Central memory CD8-positive, alpha-beta T cell (primary cell): ENCODE data around the gene MAD1L1.

Source experiments
- ATAC-seq: fragments of 150-1000 bp; cut with Tn5 transposase; replicated peaks from 2 replicates; pipeline ENCODE4 v1.10.0; 2022; ENCODE audit warnings: mild to moderate bottlenecking, moderate FRiP score, moderate number of reproducible peaks; ENCODE audit not compliant: poor library complexity, severe bottlenecking; ENCODE audit errors: extremely low read depth
- DNase-seq, 2 donors: peaks; one replicate each; pipeline ENCODE4 v3.0.0; 2021; ENCODE audit warnings: low spot score in 2 of 2
- H3K27ac Mint-ChIP-seq: one replicate; pipeline ENCODE4 v1.8.0; 2022; ENCODE audit warnings: low read depth, mild to moderate bottlenecking, moderate library complexity, mixed read lengths
- H3K27me3 Mint-ChIP-seq: one replicate; pipeline ENCODE4 v1.8.0; 2022; ENCODE audit warnings: mixed read lengths
- H3K36me3 Mint-ChIP-seq: one replicate; pipeline ENCODE4 v1.8.0; 2022; ENCODE audit warnings: mild to moderate bottlenecking, moderate library complexity, mixed read lengths; ENCODE audit not compliant: insufficient read depth
- H3K4me1 Mint-ChIP-seq: one replicate; pipeline ENCODE4 v1.8.0; 2022; ENCODE audit warnings: mixed read lengths
- H3K4me3 Mint-ChIP-seq: one replicate; pipeline ENCODE4 v1.8.0; 2022; ENCODE audit warnings: mild to moderate bottlenecking, moderate library complexity, mixed read lengths
- H3K9me3 Mint-ChIP-seq: one replicate; pipeline ENCODE4 v1.8.0; 2022; ENCODE audit warnings: mixed read lengths

Gene MAD1L1

DNA sequence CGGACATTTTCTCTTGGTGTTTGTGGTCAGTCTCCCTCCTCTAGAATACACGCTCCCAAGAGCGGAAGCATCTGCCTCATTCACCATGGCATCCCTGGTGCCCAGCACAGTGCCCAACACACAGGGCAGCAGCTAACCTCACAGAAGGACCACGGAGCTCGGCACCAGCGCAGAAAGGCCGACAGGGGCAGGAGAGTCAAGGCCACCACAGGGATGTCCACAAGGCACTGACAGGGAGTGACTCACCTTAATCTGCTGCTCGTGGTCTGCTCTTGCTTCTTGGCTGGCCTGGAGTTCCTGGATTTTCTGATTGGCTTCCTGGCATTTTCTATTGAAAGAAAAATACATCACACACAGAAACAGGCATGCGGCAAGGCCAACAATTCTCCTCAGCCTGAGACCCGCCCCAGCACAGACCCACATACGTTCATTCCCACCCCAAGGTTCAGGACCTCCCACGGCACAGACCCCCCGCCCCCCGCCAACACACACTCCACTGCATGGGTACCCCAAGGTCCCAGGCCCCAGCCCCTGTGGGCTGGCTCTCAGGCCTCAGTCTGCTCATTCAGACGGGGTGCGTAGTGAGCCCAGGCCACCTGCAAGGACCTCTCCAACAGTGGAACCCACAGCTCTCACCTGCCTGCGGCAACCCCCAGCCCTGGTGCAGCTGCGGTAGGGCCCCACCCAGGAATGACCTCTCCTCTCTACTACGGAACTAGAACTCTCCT, 14.9 kb downstream of the MAD1L1 start:
- peaks cover 21% of the 10 kb centered on the region for H3K36me3 Mint-ChIP-seq
- no peak overlapping the region for H3K27ac Mint-ChIP-seq
- ATAC-seq (no peak), DNase-seq (no peak)
- no peak overlapping the region for H3K4me3 Mint-ChIP-seq
- no peaks in the 10 kb centered on the region for H3K9me3 Mint-ChIP-seq
- no peaks in the 10 kb centered on the region for H3K27me3 Mint-ChIP-seq
- peaks cover 19% of the 10 kb centered on the region for H3K4me1 Mint-ChIP-seq

DNA sequence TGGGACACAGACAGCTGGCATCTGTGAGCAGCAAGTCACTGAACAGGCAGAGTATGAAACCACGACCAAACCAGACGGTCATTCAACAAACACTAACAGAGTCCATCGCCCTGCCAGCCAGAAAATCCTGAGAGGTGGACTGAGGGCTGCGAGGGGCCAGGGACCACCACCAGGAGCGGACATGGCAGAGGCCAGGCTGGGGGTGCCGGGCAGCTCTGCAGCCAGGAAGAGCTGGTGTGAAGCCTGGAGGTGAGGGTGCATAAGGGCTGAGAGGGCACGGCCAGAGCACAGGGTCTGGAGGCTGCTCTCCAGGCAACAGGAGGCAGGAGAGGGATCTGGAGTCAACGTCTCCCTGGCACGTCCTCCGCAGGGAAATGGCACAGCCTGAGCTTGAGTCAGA, 15.5 kb downstream of the MAD1L1 start:
- Mint-ChIP-seq H3K4me3 (no peak overlapping the region), H3K27me3 (no peaks in the 10 kb centered on the region), H3K27ac (no peak overlapping the region), H3K4me1 (peaks cover 19% of the 10 kb centered on the region), H3K9me3 (no peaks in the 10 kb centered on the region), H3K36me3 (peaks cover 21% of the 10 kb centered on the region)
- ATAC-seq (no peak), DNase-seq (no peak)

DNA sequence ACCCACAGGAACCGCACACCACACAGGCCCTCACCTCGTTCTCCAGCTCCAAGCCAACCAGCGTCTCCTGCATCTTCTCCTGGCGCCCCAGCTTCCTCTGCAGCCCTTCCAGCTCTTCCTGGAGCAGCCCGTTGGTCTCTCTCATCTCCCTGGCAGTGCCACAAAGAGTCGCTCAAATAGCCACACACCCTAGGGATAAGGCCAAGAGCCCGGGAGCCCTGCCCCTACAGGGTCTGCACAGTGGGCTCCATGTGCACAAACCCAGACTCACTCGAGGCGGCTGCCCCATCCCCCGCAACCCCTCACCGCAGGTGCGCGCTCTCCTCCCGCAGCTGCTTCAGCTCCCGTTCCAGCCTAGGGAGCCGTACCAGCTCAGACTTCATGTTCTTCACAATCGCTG, 16.9 kb downstream of the MAD1L1 start:
- ATAC-seq, result no peak
- no peaks in the 10 kb centered on the region for H3K27me3 Mint-ChIP-seq
- DNase-seq, result no peak
- no peaks in the 10 kb centered on the region for H3K9me3 Mint-ChIP-seq
- peaks cover 18% of the 10 kb centered on the region for H3K36me3 Mint-ChIP-seq
- H3K27ac Mint-ChIP-seq, result no peak overlapping the region
- H3K4me1 Mint-ChIP-seq, result peaks cover 19% of the 10 kb centered on the region
- H3K4me3 Mint-ChIP-seq, result no peak overlapping the region

DNA sequence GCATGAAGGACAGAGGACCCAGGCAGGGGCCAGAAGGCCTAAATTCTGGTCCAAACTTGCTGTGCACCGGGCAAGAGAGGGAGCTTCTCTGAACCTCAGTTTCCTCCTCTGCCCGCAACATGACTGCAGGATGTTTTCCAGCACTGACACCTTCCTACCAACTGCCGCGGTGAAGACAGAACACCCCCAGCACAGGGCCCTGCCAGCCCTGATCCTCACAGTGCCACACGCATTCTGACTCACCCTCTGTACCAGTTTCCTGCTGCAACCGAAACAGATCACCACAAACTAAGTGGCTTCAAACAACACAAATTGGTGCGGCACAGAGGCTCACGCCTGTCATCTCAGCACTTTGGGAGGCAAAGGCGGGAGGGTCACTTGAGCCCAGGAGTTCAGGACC, 18.1 kb downstream of the MAD1L1 start:
- H3K4me1 Mint-ChIP-seq, result peaks cover 14% of the 10 kb centered on the region
- H3K9me3 Mint-ChIP-seq, result no peaks in the 10 kb centered on the region
- H3K36me3 Mint-ChIP-seq, result peaks cover 18% of the 10 kb centered on the region
- H3K27me3 Mint-ChIP-seq, result no peaks in the 10 kb centered on the region
- no peak overlapping the region for H3K27ac Mint-ChIP-seq
- ATAC-seq, result no peak
- no peak overlapping the region for H3K4me3 Mint-ChIP-seq
- no peak for DNase-seq

DNA sequence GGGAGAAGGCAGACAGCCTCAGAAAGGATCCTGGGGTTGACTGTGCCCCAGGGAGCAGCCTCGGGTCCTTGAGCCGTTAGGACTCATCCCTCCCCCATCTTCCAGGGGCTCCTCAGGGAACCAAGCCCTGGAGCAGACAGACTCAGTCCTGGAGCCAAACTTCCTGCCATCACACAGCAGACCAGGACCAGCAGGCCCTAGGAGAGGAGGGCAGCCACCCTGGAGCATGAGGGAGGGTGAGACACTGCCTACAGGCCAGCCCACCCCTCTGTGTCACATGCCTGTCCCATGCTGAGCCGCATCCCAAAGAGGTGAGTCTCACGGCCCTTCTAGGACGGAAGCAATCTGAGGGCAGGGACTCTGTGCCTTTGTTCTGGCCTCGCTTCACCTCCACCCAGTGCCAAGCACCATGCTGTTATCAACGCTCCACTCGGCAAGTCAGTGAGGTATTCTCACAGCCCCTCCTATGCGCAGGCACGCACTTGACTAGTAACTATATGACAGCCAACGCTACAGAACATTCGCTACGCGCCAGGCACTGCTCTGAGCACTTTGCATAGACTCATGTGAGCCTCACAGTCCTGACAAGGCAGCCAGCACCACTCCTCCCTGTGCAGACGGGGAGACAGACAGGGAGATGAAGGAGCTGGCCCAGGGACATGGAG, 19.1 kb downstream of the MAD1L1 start:
- ATAC-seq (no peak), DNase-seq (no peak)
- Mint-ChIP-seq H3K4me3 (no peak overlapping the region), H3K27me3 (no peaks in the 10 kb centered on the region), H3K9me3 (no peaks in the 10 kb centered on the region), H3K36me3 (peaks cover 18% of the 10 kb centered on the region), H3K27ac (peak overlapping the region; percentile 38), H3K4me1 (peaks cover 14% of the 10 kb centered on the region)

DNA sequence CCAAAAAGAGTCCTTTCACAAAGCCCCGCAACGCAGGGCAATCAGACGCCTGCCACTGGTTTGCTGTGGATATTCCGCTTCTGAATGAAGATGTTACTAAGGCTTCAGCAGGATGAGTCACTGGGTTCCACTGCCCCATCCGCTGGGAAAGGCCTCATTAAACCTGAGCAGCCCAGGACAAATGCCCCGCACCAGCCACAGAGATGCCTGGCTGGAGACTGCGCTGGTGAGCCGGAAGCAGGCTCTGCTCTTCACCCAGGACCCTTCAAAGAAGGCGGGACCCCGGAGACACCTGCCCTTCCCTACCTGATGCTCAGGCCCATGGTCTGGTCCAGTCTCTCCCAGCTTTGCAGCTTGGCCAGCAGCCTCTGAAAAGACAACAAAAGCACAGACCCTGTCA, 19.8 kb downstream of the MAD1L1 start:
- Mint-ChIP-seq H3K4me3 (no peak overlapping the region), H3K36me3 (peaks cover 16% of the 10 kb centered on the region), H3K4me1 (peaks cover 14% of the 10 kb centered on the region), H3K27ac (no peak overlapping the region), H3K9me3 (no peaks in the 10 kb centered on the region), H3K27me3 (no peaks in the 10 kb centered on the region)
- no peak for ATAC-seq
- no peak for DNase-seq

DNA sequence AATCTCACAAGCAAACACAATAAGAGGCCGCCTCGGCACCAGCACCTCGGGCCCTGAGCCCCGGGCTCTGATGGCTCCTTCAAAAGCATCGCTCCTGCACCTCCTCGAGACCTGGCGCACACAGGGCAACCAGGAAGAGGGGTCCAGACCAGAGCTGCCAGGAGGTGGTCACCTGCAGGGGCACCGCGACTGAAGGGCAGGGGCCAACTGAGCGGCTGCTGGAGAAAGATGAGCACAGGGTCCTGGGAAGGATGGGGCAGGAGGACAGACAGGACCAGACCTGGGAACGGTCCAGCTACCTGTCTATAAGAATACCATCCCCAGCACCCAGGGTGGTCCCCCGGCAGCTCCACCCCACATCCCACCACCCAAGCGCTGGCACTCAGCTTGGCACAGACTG, 20.8 kb downstream of the MAD1L1 start:
- peaks cover 14% of the 10 kb centered on the region for H3K4me1 Mint-ChIP-seq
- ATAC-seq (no peak), DNase-seq (no peak)
- no peak overlapping the region for H3K4me3 Mint-ChIP-seq
- H3K9me3 Mint-ChIP-seq, result no peaks in the 10 kb centered on the region
- H3K36me3 Mint-ChIP-seq, result peaks cover 12% of the 10 kb centered on the region
- no peaks in the 10 kb centered on the region for H3K27me3 Mint-ChIP-seq
- H3K27ac Mint-ChIP-seq, result no peak overlapping the region

DNA sequence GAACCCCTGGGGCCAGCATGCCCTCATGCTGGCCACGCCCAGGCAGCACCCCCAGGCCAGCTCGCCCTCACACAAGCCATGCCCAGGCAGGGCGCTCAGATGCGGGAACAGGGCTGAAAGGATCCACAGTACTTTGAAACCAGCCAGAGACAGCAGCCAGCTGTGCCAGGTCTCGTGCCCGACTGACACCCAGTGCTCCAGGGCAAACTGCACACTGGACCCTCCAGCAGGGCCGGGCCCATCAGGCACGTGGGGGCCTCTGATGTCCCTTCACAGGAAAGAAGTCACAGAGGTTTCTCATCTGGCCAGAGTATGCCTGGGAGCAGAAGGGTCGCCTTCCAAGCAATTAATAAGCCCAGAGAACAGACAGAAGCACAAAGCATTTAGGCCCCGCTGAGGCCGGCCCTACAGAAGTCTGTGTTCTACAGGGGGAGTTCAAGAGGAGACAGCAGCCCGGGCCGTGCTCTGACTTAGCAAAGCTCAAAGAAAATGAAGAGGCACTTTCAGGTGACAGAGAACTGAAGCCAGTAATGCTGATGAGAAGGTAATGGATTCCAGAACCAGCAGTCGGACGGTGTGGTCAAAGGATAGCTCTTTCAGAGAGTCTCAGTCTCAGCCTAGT, 21.4 kb downstream of the MAD1L1 start:
- H3K36me3 Mint-ChIP-seq, result peaks cover 13% of the 10 kb centered on the region
- H3K27me3 Mint-ChIP-seq, result no peaks in the 10 kb centered on the region
- H3K27ac Mint-ChIP-seq, result peak overlapping the region; percentile 41
- no peak for ATAC-seq
- no peak for DNase-seq
- H3K9me3 Mint-ChIP-seq, result no peaks in the 10 kb centered on the region
- no peak overlapping the region for H3K4me3 Mint-ChIP-seq
- H3K4me1 Mint-ChIP-seq, result peaks cover 14% of the 10 kb centered on the region

DNA sequence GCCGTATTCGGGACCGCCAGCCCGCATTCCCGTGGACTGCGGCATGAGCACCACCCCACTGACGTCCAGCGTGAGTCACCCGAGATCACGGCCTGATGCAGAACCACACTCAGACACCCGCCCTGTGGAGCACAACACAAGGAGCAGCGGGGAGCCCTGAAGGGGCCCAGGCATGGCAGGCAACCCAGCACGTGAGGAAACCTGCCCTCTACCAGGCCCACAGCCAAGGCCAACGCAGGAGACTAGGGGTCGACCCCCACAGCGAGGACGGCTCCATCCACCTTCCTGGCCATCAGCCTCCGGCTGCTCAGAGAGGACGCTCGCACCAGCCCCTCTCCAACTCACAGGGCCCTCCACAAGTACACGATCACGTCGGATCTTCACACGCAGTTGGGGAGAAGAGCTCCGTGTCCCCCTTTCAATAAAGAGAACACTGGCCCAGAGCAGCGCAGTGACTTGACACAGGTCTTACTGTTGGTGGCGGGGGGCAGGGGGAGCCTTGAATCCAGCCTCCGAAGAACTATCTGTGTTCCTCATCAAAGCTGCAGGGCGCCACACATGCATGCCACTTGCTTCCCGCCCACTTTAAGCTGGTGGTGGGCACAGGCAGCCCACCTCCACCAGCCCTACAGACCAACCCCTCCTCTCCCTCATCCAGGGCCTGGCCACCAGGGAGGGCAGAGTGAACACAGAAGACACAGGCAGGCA, 22.0 kb downstream of the MAD1L1 start:
- DNase-seq, result no peak
- Mint-ChIP-seq H3K27me3 (no peaks in the 10 kb centered on the region), H3K27ac (no peak overlapping the region), H3K36me3 (peaks cover 10% of the 10 kb centered on the region), H3K9me3 (no peaks in the 10 kb centered on the region), H3K4me1 (peaks cover 11% of the 10 kb centered on the region), H3K4me3 (no peak overlapping the region)
- no peak for ATAC-seq

DNA sequence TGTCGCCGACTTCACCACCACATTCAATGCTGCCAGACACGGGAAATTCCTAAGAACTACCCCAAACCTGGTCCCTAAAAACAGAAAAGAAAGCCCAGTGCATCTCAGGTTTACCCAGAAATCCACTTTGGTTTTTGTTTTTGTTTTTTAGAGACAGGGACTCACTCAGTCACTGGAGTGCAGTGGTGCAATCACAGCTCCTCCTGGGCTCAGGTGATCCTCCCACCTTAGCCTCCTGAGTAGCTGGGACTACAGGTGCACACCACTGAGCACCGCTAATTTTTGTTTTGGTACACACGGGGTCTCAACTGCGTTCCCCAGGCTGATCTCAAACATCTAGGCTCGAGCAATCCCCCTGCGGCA, 22.8 kb downstream of the MAD1L1 start:
- H3K27me3 Mint-ChIP-seq, result no peaks in the 10 kb centered on the region
- H3K27ac Mint-ChIP-seq, result peak overlapping the region; percentile 57
- DNase-seq (no peak), ATAC-seq (no peak)
- H3K4me3 Mint-ChIP-seq, result no peak overlapping the region
- peaks cover 10% of the 10 kb centered on the region for H3K4me1 Mint-ChIP-seq
- H3K36me3 Mint-ChIP-seq, result peaks cover 6% of the 10 kb centered on the region
- H3K9me3 Mint-ChIP-seq, result no peaks in the 10 kb centered on the region

DNA sequence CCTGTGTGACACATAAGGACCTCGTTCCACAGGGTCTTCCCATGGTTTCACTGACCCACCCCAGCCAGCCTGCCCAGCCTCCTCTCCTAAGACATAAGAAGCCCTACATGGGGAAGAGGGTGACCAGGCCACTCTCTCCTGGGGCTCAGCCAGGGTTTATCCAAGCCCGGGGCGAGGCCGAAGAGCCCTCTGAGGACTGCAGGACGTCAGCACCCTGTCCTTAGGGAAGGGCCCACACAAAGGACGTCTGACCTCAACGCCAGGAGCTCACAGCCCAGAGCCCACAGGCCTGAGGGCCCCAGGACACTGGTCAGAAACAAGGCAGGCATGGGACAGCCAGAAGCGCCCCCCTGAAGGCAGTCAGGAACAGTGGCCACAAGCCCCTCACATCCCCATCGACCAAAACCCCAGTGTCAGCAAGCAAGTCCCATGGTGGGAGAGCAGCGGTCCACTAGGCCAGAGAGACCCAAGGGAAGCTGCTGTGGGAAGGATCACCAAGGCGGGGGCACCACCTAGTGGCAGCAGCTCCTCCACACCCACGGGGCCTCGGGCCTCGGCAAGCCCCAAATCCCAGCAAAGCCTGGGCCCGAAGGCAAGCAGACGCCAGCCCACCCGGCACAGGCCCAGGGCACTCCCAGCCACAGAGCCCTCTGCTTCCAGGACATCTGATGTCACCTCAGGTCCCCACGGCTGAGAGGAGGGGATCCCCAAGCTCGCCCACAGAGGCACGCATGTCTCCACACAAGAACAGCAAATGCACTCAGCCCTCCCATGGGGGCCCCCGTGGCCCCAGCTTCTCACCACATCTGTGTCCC, 23.4 kb downstream of the MAD1L1 start:
- ATAC-seq (no peak), DNase-seq (peak; percentile 24 to 33)
- H3K4me3 Mint-ChIP-seq, result no peak overlapping the region
- peaks cover 10% of the 10 kb centered on the region for H3K4me1 Mint-ChIP-seq
- H3K27me3 Mint-ChIP-seq, result no peaks in the 10 kb centered on the region
- H3K27ac Mint-ChIP-seq, result peak overlapping the region; percentile 57
- H3K9me3 Mint-ChIP-seq, result no peaks in the 10 kb centered on the region
- H3K36me3 Mint-ChIP-seq, result peaks cover 5% of the 10 kb centered on the region

DNA sequence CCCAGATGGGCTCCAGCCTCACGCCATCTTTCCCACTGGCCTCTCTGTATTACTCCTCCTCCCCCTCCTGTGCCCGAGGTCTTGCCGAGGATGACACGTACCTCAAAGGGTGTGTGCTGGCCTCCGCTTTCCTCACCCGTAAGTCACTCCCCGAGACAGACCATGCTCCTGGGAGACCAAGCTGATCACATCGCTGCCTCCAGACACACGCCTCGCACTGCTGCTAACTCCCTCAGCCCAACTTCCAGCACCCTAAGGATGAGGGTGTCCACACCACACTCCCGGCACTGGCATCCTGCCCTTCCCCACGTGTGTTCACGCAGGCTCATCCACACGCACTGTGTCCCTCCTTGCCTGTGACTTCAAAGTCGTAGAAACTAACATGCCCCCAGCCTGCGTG, 24.0 kb downstream of the MAD1L1 start:
- DNase-seq, result no peak
- H3K36me3 Mint-ChIP-seq, result peaks cover 4% of the 10 kb centered on the region
- peaks cover 5% of the 10 kb centered on the region for H3K4me1 Mint-ChIP-seq

More for the DNA sequence above, 24.0 kb downstream of the MAD1L1 start:
- Mint-ChIP-seq H3K4me3 (no peak overlapping the region), H3K27ac (no peak overlapping the region), H3K9me3 (no peaks in the 10 kb centered on the region), H3K27me3 (no peaks in the 10 kb centered on the region)
- ATAC-seq, result no peak
